H1 (cell line): ENCODE measurements around the gene PPARA. TPM values are rescaled to one million over a fixed set of nuclear protein-coding genes. Genes with fewer than 3 reads are reported as not detected.

Source experiments
- BACH1 ChIP-seq: IDR thresholded peaks from 2 replicates; pipeline ENCODE4 v1.6.1; 2012; ENCODE audit warnings: low read length, improper control_type of control experiment
- CBX5 ChIP-seq: fragments of 300-800, 300-1000 bp; sonication (generic); IDR thresholded peaks from 2 replicates; pipeline ENCODE4 v1.7.1; 2016; ENCODE audit warnings: antibody characterized with exemption, low read length, low read depth
- CREB1 ChIP-seq: IDR thresholded peaks from 2 replicates; pipeline ENCODE4 v1.6.1; 2012; ENCODE audit warnings: inconsistent platforms
- KDM4A ChIP-seq: IDR thresholded peaks from one replicate; pipeline ENCODE4 v1.7.1; 2012; ENCODE audit warnings: low read depth, mild to moderate bottlenecking, moderate library complexity, low read length, inconsistent platforms; ENCODE audit not compliant: severe bottlenecking
- MAFK ChIP-seq: IDR thresholded peaks from 2 replicates; pipeline ENCODE4 v1.6.1; 2012; ENCODE audit warnings: low read depth, mild to moderate bottlenecking, improper control_type of control experiment, low read length
- POLR2AphosphoS5 ChIP-seq: IDR thresholded peaks from 2 replicates; pipeline ENCODE4 v1.6.1; 2011; ENCODE audit warnings: low read depth, low read length
- RBBP5 ChIP-seq: IDR thresholded peaks from 2 replicates; pipeline ENCODE4 v1.7.1; 2012; ENCODE audit warnings: low read depth, mild to moderate bottlenecking, inconsistent platforms, low read length, moderate library complexity, borderline replicate concordance
- TAF1 ChIP-seq: IDR thresholded peaks from 2 replicates; pipeline ENCODE4 v1.6.1; 2011; ENCODE audit warnings: mild to moderate bottlenecking, low read depth, low read length
- TCF12 ChIP-seq: IDR thresholded peaks from 2 replicates; pipeline ENCODE4 v1.6.1; 2011; ENCODE audit warnings: low read depth, mild to moderate bottlenecking, low read length
- ZNF274 ChIP-seq: IDR thresholded peaks from 2 replicates; pipeline ENCODE4 v1.7.0; 2012; ENCODE audit warnings: low read length, borderline replicate concordance; ENCODE audit errors: extremely low read depth
- polyA plus RNA-seq, 7 experiments: library from polyadenylated mRNA; depleted of rRNA in 3 of 7; stranded (reverse) in 5 of 7; unstranded in 2 of 7; fragments of >200 nt in 5 of 7; fragments of 200-250 nt in 2 of 7; gene quantifications; 1 replicate in 5 of 7; 2 replicates in 1 of 7; 4 replicates in 1 of 7; pipeline versions ENCODE4 v1.2.1 to v1.2.3, GENCODE V29; 2011 to 2013; ENCODE audit warnings: missing spikeins in 2 of 7, mixed read lengths in 2 of 7
- total RNA-seq: library from RNA; stranded (reverse); fragmentation: NEBNext Ultra II Directional; extraction: Animal tissue kit (Norgen Biotek cat#: 25700); gene quantifications from 2 replicates; pipeline ENCODE4 v1.2.1, GENCODE V29; 2021
- TF ChIP-seq, protein P1 (sequence below): fragments of 300-600 bp; sonication (generic); IDR thresholded peaks from 2 replicates; pipeline ENCODE4 v1.7.1; 2012; ENCODE audit warnings: low read length, moderate library complexity, mild to moderate bottlenecking, inconsistent platforms; ENCODE audit not compliant: insufficient replicate concordance

Gene PPARA
- total and polyA plus RNA-seq, 2 of the 8 experiments (the other 6 are each of a cell fraction or from before 2014, with no cell fraction given), result 3.1 to 8.2 TPM

DNA sequence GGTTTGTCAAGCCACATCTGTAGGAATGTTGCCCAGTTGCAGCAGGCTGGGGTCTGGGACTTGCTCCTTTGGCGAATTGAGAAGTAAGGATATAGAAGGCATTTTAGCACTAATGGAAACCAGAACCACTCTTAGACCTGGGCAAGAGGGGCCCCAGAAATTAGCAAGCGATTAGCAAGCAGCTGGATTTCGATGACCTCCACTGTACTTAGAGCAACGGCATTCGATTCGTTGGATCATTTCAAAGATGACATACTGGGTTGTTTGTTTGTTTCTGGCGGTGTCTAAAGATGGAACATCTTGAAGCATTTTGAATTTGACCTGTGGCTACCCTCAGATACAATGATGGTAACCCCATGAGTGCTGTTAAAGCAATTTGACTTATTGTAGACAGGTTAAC, 100.9 kb downstream of the PPARA start (continued):
- no peak for TF ChIP-seq CBX5
- no peak for TF ChIP-seq TCF12
- no peak for TF ChIP-seq BACH1
- TF ChIP-seq POLR2AphosphoS5, result no peak
- no peak for TF ChIP-seq MAFK
- TF ChIP-seq, protein P1, sequence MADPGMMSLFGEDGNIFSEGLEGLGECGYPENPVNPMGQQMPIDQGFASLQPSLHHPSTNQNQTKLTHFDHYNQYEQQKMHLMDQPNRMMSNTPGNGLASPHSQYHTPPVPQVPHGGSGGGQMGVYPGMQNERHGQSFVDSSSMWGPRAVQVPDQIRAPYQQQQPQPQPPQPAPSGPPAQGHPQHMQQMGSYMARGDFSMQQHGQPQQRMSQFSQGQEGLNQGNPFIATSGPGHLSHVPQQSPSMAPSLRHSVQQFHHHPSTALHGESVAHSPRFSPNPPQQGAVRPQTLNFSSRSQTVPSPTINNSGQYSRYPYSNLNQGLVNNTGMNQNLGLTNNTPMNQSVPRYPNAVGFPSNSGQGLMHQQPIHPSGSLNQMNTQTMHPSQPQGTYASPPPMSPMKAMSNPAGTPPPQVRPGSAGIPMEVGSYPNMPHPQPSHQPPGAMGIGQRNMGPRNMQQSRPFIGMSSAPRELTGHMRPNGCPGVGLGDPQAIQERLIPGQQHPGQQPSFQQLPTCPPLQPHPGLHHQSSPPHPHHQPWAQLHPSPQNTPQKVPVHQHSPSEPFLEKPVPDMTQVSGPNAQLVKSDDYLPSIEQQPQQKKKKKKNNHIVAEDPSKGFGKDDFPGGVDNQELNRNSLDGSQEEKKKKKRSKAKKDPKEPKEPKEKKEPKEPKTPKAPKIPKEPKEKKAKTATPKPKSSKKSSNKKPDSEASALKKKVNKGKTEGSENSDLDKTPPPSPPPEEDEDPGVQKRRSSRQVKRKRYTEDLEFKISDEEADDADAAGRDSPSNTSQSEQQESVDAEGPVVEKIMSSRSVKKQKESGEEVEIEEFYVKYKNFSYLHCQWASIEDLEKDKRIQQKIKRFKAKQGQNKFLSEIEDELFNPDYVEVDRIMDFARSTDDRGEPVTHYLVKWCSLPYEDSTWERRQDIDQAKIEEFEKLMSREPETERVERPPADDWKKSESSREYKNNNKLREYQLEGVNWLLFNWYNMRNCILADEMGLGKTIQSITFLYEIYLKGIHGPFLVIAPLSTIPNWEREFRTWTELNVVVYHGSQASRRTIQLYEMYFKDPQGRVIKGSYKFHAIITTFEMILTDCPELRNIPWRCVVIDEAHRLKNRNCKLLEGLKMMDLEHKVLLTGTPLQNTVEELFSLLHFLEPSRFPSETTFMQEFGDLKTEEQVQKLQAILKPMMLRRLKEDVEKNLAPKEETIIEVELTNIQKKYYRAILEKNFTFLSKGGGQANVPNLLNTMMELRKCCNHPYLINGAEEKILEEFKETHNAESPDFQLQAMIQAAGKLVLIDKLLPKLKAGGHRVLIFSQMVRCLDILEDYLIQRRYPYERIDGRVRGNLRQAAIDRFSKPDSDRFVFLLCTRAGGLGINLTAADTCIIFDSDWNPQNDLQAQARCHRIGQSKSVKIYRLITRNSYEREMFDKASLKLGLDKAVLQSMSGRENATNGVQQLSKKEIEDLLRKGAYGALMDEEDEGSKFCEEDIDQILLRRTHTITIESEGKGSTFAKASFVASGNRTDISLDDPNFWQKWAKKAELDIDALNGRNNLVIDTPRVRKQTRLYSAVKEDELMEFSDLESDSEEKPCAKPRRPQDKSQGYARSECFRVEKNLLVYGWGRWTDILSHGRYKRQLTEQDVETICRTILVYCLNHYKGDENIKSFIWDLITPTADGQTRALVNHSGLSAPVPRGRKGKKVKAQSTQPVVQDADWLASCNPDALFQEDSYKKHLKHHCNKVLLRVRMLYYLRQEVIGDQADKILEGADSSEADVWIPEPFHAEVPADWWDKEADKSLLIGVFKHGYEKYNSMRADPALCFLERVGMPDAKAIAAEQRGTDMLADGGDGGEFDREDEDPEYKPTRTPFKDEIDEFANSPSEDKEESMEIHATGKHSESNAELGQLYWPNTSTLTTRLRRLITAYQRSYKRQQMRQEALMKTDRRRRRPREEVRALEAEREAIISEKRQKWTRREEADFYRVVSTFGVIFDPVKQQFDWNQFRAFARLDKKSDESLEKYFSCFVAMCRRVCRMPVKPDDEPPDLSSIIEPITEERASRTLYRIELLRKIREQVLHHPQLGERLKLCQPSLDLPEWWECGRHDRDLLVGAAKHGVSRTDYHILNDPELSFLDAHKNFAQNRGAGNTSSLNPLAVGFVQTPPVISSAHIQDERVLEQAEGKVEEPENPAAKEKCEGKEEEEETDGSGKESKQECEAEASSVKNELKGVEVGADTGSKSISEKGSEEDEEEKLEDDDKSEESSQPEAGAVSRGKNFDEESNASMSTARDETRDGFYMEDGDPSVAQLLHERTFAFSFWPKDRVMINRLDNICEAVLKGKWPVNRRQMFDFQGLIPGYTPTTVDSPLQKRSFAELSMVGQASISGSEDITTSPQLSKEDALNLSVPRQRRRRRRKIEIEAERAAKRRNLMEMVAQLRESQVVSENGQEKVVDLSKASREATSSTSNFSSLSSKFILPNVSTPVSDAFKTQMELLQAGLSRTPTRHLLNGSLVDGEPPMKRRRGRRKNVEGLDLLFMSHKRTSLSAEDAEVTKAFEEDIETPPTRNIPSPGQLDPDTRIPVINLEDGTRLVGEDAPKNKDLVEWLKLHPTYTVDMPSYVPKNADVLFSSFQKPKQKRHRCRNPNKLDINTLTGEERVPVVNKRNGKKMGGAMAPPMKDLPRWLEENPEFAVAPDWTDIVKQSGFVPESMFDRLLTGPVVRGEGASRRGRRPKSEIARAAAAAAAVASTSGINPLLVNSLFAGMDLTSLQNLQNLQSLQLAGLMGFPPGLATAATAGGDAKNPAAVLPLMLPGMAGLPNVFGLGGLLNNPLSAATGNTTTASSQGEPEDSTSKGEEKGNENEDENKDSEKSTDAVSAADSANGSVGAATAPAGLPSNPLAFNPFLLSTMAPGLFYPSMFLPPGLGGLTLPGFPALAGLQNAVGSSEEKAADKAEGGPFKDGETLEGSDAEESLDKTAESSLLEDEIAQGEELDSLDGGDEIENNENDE, result no peak
- TF ChIP-seq RBBP5, result no peak
- TF ChIP-seq ZNF274, result no peak
- no peak for TF ChIP-seq KDM4A
- TF ChIP-seq TAF1, result no peak
- no peak for TF ChIP-seq CREB1
